BLaER1 treated with 17β-estradiol and CSF1 and Interleukin-3, amounts not matched to agents 10 nM and 100 nM (cell line): ENCODE data around the gene CFAP57.

Experiments
- H3K27ac ChIP-seq, 11 experiments: shearing (Covaris generic); formaldehyde crosslinking; 2 replicates each; pipeline ENCODE4 v1.8.1; 2022
- H3K27me3 ChIP-seq, 11 experiments: shearing (Covaris generic); formaldehyde crosslinking; 2 replicates each; pipeline ENCODE4 v1.8.1; 2022
- H3K36me3 ChIP-seq, 11 experiments: shearing (Covaris generic); formaldehyde crosslinking; 2 replicates each; pipeline ENCODE4 v1.8.1; 2022
- H3K4me1 ChIP-seq, 10 experiments: shearing (Covaris generic); formaldehyde crosslinking; 2 replicates each; pipeline ENCODE4 v1.8.1; 2022
- H3K4me2 ChIP-seq, 11 experiments: shearing (Covaris generic); formaldehyde crosslinking; 2 replicates each; pipeline ENCODE4 v1.8.1; 2022
- H3K4me3 ChIP-seq, 10 experiments: shearing (Covaris generic); formaldehyde crosslinking; 2 replicates each; pipeline ENCODE4 v1.8.1; 2022
- H3K9ac ChIP-seq, 11 experiments: shearing (Covaris generic); formaldehyde crosslinking; 2 replicates each; pipeline ENCODE4 v1.8.1; 2022
- H3K9me3 ChIP-seq, 11 experiments: shearing (Covaris generic); formaldehyde crosslinking; replicated peaks in 1 of 11; 2 replicates each; pipeline ENCODE4 v1.8.1; 2022
- H4K20me1 ChIP-seq, 11 experiments: shearing (Covaris generic); formaldehyde crosslinking; 2 replicates each; pipeline ENCODE4 v1.8.1; 2022
- Cebpa-rat ChIP-seq, 11 experiments: shearing (Covaris generic); IDR thresholded peaks; 2 replicates each; pipeline ENCODE4 v1.8.1; 2022

The CFAP57 gene

GRCh38 chr1:43140010-43140409 lies 32.1 kb upstream of the CFAP57 start:
- H3K9me3 ChIP-seq: peaks cover 0 to 16% (median 5%) of the 10 kb centered on the region in 11 experiments; a peak in 10 of 22 replicates
- no peak overlapping the region for H3K4me2 ChIP-seq
- peaks cover 0 to 4% (median 0%) of the 10 kb centered on the region in 10 experiments; a peak in 2 of 20 replicates for H3K4me1 ChIP-seq
- H3K4me3 ChIP-seq: no peak overlapping the region
- H3K36me3 ChIP-seq: no peaks in the 10 kb centered on the region
- TF ChIP-seq Cebpa-rat (IDR thresholded peaks at IDR 0.05): no peak
- H4K20me1 ChIP-seq: no peaks in the 10 kb centered on the region
- no peak overlapping the region for H3K9ac ChIP-seq
- no peaks in the 10 kb centered on the region for H3K27me3 ChIP-seq
- no peak overlapping the region for H3K27ac ChIP-seq

GRCh38 chr1:43140583-43140982 lies 31.5 kb upstream of the CFAP57 start:
- peaks cover 0 to 16% (median 5%) of the 10 kb centered on the region in 11 experiments; a peak in 8 of 22 replicates for H3K9me3 ChIP-seq
- H3K36me3 ChIP-seq: no peaks in the 10 kb centered on the region
- H3K9ac ChIP-seq: no peak overlapping the region
- H3K4me1 ChIP-seq: peaks cover 0 to 4% (median 0%) of the 10 kb centered on the region in 10 experiments; a peak in 2 of 20 replicates
- no peaks in the 10 kb centered on the region for H3K27me3 ChIP-seq
- H3K27ac ChIP-seq: no peak overlapping the region
- no peaks in the 10 kb centered on the region for H4K20me1 ChIP-seq
- no peak for TF ChIP-seq Cebpa-rat (IDR thresholded peaks at IDR 0.05)
- no peak overlapping the region for H3K4me2 ChIP-seq
- H3K4me3 ChIP-seq: no peak overlapping the region

- H3K4me3 ChIP-seq: no peak overlapping the region
- H3K9me3 ChIP-seq: peaks cover 0 to 16% (median 5%) of the 10 kb centered on the region in 11 experiments; a peak in 8 of 22 replicates
- no peaks in the 10 kb centered on the region for H3K36me3 ChIP-seq
- TF ChIP-seq Cebpa-rat (IDR thresholded peaks at IDR 0.05): no peak
- H3K27ac ChIP-seq: no peak overlapping the region
- no peak overlapping the region for H3K4me2 ChIP-seq
- H3K4me1 ChIP-seq: no peaks in the 10 kb centered on the region
- no peaks in the 10 kb centered on the region for H4K20me1 ChIP-seq
- no peak overlapping the region for H3K9ac ChIP-seq
- H3K27me3 ChIP-seq: no peaks in the 10 kb centered on the region
These were observed 28.7 kb upstream of the CFAP57 start for GRCh38 chr1:43143441-43143888.

GRCh38 chr1:43144237-43144636 lies 27.9 kb upstream of the CFAP57 start:
- H3K4me3 ChIP-seq: no peak overlapping the region
- H3K27me3 ChIP-seq: no peaks in the 10 kb centered on the region
- H3K36me3 ChIP-seq: no peaks in the 10 kb centered on the region
- H4K20me1 ChIP-seq: no peaks in the 10 kb centered on the region
- H3K27ac ChIP-seq: no peak overlapping the region
- no peak for TF ChIP-seq Cebpa-rat (IDR thresholded peaks at IDR 0.05)
- H3K9ac ChIP-seq: no peak overlapping the region
- no peak overlapping the region for H3K4me2 ChIP-seq
- peaks cover 0 to 16% (median 5%) of the 10 kb centered on the region in 11 experiments; a peak in 8 of 22 replicates for H3K9me3 ChIP-seq
- no peaks in the 10 kb centered on the region for H3K4me1 ChIP-seq

- H3K4me1 ChIP-seq: peaks cover 0 to 3% (median 1%) of the 10 kb centered on the region in 10 experiments; a peak in 5 of 20 replicates
- TF ChIP-seq Cebpa-rat (IDR thresholded peaks at IDR 0.05): no peak
- peaks cover 0 to 4% (median 0%) of the 10 kb centered on the region in 11 experiments; a peak in 1 of 22 replicates for H3K9me3 ChIP-seq
- H3K9ac ChIP-seq: no peak overlapping the region
- no peaks in the 10 kb centered on the region for H3K36me3 ChIP-seq
- H4K20me1 ChIP-seq: no peaks in the 10 kb centered on the region
- H3K4me3 ChIP-seq: no peak overlapping the region
- H3K27ac ChIP-seq: no peak overlapping the region
- H3K4me2 ChIP-seq: no peak overlapping the region
- H3K27me3 ChIP-seq: no peaks in the 10 kb centered on the region
These were observed 24.4 kb upstream of the CFAP57 start for GRCh38 chr1:43147625-43148327.

GRCh38 chr1:43149889-43150288 lies 22.2 kb upstream of the CFAP57 start:
- no peaks in the 10 kb centered on the region for H3K36me3 ChIP-seq
- no peak overlapping the region for H3K9ac ChIP-seq
- H3K9me3 ChIP-seq: no peaks in the 10 kb centered on the region
- no peaks in the 10 kb centered on the region for H3K27me3 ChIP-seq
- H3K4me2 ChIP-seq: no peak overlapping the region
- H3K4me1 ChIP-seq: peaks cover 0 to 8% (median 5%) of the 10 kb centered on the region in 10 experiments; a peak in 7 of 20 replicates
- H4K20me1 ChIP-seq: no peaks in the 10 kb centered on the region
- no peak overlapping the region for H3K4me3 ChIP-seq
- no peak overlapping the region for H3K27ac ChIP-seq
- no peak for TF ChIP-seq Cebpa-rat (IDR thresholded peaks at IDR 0.05)

GRCh38 chr1:43152866-43153265 lies 19.3 kb upstream of the CFAP57 start:
- no peaks in the 10 kb centered on the region for H4K20me1 ChIP-seq
- TF ChIP-seq Cebpa-rat (IDR thresholded peaks at IDR 0.05): no peak
- peak overlapping the region in 5 of 11 experiments; percentile 12 to 44 (median 21); a peak in 5 of 22 replicates for H3K4me2 ChIP-seq
- H3K27me3 ChIP-seq: no peaks in the 10 kb centered on the region
- H3K9me3 ChIP-seq: no peaks in the 10 kb centered on the region
- H3K9ac ChIP-seq: no peak overlapping the region
- peak overlapping the region in 2 of 11 experiments; percentile 11 to 14; a peak in 2 of 22 replicates for H3K27ac ChIP-seq
- no peaks in the 10 kb centered on the region for H3K36me3 ChIP-seq
- peaks cover 0 to 20% (median 9%) of the 10 kb centered on the region in 10 experiments; a peak in 13 of 20 replicates for H3K4me1 ChIP-seq
- H3K4me3 ChIP-seq: no peak overlapping the region

GRCh38 chr1:43153443-43153842 lies 18.7 kb upstream of the CFAP57 start:
- H3K4me1 ChIP-seq: peaks cover 0 to 20% (median 9%) of the 10 kb centered on the region in 10 experiments; a peak in 13 of 20 replicates
- no peak for TF ChIP-seq Cebpa-rat (IDR thresholded peaks at IDR 0.05)
- H3K4me2 ChIP-seq: peak overlapping the region in 4 of 11 experiments; percentile 21 to 44 (median 26); a peak in 4 of 22 replicates
- H3K27me3 ChIP-seq: no peaks in the 10 kb centered on the region
- H3K9ac ChIP-seq: no peak overlapping the region
- H4K20me1 ChIP-seq: no peaks in the 10 kb centered on the region
- no peak overlapping the region for H3K4me3 ChIP-seq
- peak overlapping the region in 2 of 11 experiments; percentile 2 to 11; a peak in 1 of 22 replicates for H3K27ac ChIP-seq
- no peaks in the 10 kb centered on the region for H3K36me3 ChIP-seq
- H3K9me3 ChIP-seq: no peaks in the 10 kb centered on the region

GRCh38 chr1:43156026-43156425 lies 16.1 kb upstream of the CFAP57 start:
- Histone ChIP-seq H3K27ac (no peak overlapping the region), H3K9me3 (0 out of 22 replicates have a peak, but pooled peaks cover 0 to 7% (median 0%) of the 10 kb centered on the region in 11 experiments), H3K4me2 (no peak overlapping the region), H3K4me3 (no peak overlapping the region), H3K4me1 (peaks cover 0 to 20% (median 9%) of the 10 kb centered on the region in 10 experiments; a peak in 13 of 20 replicates), H4K20me1 (no peaks in the 10 kb centered on the region), H3K36me3 (no peaks in the 10 kb centered on the region), H3K27me3 (no peaks in the 10 kb centered on the region), H3K9ac (no peak overlapping the region)
- no peak for TF ChIP-seq Cebpa-rat (IDR thresholded peaks at IDR 0.05)
